GM12875 (cell line): ENCODE data around the gene BICRAL.
"Not testable (repeated sequence)": the region's sequence is repeated elsewhere in the genome, so short reads cannot be mapped to it uniquely, and the experiment has no call there.

Source experiments
- H3K4me3 ChIP-seq: one replicate; pipeline ENCODE4 v1.5.1; 2011; ENCODE audit warnings: low read depth, low read length, control low read depth
- TF ChIP-seq, protein P1 (sequence below): IDR thresholded peaks from 2 replicates; pipeline ENCODE4 v1.5.1; 2011; ENCODE audit warnings: low read depth, mild to moderate bottlenecking, control low read depth, inconsistent platforms, low read length, moderate library complexity, borderline replicate concordance; ENCODE audit not compliant: insufficient read depth

The BICRAL gene

DNA sequence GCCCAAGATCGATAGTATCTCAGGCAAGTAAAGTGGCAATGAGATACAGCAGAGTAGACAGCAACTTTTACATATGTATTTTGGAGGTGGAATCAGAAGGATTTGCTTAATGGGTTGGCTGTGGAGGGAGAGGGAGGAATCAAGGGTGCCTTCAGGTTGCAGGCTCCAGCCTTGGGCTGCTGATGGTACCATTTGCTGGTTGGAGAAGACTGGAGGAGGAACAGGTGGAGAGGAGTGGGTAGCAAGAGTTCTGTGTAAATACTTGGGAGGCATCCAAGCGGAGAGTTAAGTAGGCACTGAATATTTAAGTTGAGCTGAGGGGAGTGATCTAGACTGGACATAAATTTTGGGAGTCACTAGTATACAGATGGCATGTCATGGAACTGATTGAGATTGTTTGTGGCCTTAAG lies 5.2 kb downstream of the BICRAL start:
- TF ChIP-seq, protein P1, sequence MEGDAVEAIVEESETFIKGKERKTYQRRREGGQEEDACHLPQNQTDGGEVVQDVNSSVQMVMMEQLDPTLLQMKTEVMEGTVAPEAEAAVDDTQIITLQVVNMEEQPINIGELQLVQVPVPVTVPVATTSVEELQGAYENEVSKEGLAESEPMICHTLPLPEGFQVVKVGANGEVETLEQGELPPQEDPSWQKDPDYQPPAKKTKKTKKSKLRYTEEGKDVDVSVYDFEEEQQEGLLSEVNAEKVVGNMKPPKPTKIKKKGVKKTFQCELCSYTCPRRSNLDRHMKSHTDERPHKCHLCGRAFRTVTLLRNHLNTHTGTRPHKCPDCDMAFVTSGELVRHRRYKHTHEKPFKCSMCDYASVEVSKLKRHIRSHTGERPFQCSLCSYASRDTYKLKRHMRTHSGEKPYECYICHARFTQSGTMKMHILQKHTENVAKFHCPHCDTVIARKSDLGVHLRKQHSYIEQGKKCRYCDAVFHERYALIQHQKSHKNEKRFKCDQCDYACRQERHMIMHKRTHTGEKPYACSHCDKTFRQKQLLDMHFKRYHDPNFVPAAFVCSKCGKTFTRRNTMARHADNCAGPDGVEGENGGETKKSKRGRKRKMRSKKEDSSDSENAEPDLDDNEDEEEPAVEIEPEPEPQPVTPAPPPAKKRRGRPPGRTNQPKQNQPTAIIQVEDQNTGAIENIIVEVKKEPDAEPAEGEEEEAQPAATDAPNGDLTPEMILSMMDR = no peak
- H3K4me3 ChIP-seq = no peak overlapping the region

DNA sequence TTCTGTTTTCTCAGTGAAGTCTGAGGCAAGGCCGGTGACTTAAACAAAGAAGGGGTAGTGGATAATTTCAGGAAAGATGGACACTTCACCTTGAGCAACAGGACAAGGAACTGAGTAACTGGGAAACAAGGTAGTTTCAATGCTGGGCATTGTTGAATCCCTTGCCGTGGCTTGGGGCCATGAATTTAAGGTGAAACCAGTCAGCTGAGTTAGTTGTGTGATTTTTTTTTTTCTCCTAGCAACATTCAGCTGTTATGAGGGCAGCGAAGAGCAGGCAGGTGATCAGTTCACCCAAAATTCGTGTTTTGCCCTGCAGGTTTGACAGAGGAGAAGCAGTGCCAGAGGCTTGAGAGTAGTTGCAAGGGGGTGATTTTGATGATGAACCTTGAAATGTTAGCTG lies 6.8 kb downstream of the BICRAL start:
- H3K4me3 ChIP-seq = no peak overlapping the region
- TF ChIP-seq, protein P1 = no peak

DNA sequence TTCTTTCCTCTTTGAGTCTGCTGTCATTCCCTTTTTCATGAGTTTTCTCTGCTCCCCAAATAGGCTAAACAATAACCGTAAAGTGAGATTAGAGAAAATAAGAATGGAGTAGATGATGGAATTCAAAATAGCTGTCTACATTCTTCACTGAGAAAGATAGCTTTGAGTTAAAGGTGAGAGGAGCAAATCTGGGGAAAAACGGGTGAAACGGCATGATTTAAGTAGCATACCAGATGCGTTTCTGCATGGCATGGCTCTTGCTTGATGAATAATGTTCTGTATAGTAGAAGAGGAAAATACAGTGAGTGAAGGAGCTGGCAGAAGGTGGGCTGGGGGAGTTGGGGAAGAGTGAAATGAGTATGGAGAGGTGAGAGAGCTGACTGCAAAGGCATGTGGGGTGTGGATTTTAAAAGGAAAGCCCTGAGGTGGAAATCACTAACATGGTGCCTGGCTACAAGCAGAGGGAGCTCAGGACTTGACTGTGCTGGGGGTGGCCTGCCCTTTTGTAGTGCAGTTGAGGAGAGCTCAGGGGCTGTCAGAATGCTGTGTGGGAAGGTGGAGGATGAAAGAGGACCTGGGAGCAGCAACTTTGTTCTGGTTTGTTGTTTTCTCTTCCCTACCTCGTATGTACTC lies 8.8 kb downstream of the BICRAL start:
- H3K4me3 ChIP-seq = no peak overlapping the region
- TF ChIP-seq, protein P1 = no peak

DNA sequence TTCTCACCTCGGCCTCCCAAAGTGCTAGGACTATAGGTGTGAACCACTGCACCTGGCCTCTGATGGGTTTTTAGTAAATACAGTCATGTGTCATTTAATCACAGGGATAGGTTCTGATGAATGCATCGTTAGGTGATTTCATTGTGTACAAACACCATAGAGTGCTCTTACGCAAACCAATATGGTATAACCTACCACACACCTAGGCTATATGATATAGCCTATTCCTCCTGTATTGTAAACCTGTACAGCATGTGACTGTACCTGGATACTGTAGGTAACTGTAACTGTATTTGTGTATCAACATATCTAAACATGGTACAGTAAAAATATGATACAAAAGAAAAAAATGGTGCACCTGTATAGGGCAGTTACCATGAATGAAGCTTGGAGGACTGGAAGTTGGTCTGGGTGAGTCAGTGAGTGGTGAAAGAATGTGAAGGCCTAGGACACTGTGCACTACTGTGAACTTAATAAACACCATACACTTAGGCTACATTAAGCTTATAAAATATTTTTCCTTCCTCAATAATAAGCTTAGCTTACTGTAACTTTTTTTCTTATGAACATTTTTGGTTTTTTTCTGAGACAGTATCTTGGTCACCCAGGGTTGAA lies 10.0 kb downstream of the BICRAL start:
- H3K4me3 ChIP-seq = no peak overlapping the region
- TF ChIP-seq, protein P1 = no peak

DNA sequence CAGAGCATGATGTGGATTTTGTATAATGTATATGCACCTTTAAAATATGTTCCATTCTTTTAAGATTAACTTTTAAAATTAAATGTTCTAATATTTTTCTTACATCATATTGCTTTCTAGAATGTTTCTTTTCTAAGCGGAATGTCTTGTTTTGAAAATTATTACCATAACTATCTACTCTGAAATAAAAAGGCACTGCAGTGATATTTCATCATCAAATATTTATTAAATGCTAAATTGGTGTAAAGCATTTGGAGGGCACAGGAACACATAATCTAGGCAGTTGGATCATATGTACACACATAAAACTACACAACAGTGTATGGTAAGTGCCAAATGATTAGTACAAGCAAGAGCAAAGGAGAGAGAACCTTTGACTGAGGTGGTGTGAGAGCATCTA lies 13.8 kb downstream of the BICRAL start:
- TF ChIP-seq, protein P1 = no peak
- no peak overlapping the region for H3K4me3 ChIP-seq

DNA sequence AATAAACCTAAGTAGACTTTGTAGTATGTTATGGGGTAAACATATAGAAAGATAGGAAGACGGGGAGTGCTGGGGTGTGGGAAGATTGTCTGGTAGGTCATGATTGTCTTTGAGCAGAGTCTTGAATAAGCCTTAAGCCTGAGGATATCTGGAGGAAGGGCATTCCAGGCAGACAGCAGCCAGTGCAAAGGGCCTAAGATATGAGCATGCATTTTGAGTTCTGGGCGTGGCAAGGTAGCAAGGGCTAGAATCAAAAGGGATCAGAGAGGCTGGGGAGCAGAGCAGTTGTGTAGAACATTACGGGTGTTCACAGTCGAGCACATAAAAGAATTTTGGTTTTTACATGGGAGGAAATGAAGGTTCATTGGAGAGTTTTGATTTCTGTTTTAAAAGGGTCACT lies 14.3 kb downstream of the BICRAL start:
- TF ChIP-seq, protein P1 = no peak
- no peak overlapping the region for H3K4me3 ChIP-seq

DNA sequence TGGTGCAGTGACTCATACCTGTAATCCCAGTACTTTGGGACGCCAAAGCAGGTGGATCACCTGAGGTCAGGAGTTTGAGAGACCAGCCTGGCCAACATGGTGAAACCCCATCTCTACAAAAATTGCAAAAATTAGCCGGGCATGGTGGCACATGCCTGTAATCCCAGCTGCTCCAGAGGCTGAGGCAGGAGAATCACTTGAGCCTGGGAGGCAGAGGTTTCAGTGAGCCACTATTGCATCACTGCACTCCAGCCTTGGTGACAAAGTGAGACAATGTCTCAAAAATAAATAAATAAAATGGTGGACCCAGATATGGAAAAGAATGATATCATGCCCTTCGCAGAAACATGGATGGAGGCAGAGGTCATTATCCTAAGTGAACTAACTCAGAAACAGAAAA lies 15.8 kb downstream of the BICRAL start:
- H3K4me3 ChIP-seq = not testable (repeated sequence)

DNA sequence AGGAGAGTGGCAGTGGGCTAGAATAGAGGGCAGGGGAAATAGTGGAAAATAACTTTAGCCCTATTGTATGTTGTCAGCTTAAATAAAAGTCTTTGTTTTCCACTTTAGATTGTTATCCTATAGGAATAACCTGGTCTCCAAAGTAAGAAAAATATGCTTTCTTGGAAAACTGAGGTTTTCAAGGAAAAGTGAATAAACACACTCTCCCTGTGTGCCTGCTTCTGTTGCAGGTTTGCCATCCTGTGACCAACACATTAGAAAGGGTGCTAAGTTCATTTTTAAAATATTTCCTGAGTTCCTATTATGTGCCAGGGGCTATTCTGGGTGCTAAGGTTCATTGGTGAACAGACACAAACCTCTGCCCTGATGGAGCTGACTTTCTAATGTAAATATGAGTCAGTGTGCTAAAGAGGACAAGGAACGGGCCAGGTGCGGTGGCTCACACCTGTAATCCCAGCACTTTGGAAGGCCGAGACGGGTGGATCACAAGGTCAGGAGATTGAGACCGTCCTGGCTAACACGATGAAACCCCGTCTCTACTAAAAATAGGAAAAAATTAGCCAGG lies 23.5 kb downstream of the BICRAL start:
- TF ChIP-seq, protein P1 = no peak

DNA sequence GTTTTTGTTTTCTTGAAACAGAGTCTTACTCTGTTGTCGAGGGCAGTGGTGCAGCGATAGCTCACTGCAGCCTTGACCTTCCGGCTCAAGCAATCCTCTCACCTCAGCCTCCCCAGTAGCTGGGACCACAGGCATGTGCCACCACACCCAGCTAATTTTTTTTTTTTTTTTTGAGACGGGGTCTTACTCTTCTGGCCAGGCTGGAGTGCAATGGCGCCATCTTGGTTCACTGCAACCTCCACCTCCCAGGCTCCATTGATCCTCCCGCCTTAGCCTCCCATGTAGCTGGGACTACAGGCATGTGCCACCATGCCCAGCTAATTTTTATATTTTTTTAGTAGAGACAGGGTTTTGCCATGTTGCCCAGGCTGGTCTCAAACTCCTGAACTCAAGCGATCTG lies 24.5 kb downstream of the BICRAL start:
- not testable (repeated sequence) for H3K4me3 ChIP-seq

More for the DNA sequence above, 23.5 kb downstream of the BICRAL start:
- no peak overlapping the region for H3K4me3 ChIP-seq
